HG03460 (cell line): ENCODE data around the gene SLC12A9.

Source experiments
- ATAC-seq: cut with Tn5 transposase; IDR thresholded peaks from one replicate; pipeline ENCODE4 v1.9.1; 2021; ENCODE audit not compliant: unreplicated experiment

The SLC12A9 gene

GRCh38 chr7:100860702-100861615 is 8.4 kb downstream of the SLC12A9 start:
- no peak for ATAC-seq

GRCh38 chr7:100861616-100861985 is 9.1 kb downstream of the SLC12A9 start:
- ATAC-seq = no peak

GRCh38 chr7:100863406-100863950 is 11.0 kb downstream of the SLC12A9 start:
- ATAC-seq = no peak

- ATAC-seq = no peak
Observed at GRCh38 chr7:100864263-100864845, 11.8 kb downstream of the SLC12A9 start.

- ATAC-seq = no peak
Observed at GRCh38 chr7:100865372-100865911, 12.9 kb downstream of the SLC12A9 start.

- no peak for ATAC-seq
Observed at GRCh38 chr7:100865938-100866728, 13.6 kb downstream of the SLC12A9 start.

GRCh38 chr7:100866729-100867039 is 14.2 kb downstream of the SLC12A9 start:
- ATAC-seq = no peak

- peak; percentile 42 for ATAC-seq
Observed at GRCh38 chr7:100867040-100867775, 14.7 kb downstream of the SLC12A9 start, which contains the start of gene TRIP6. Gene TRIP6 (plus strand): TSS chr7:100867387. CDS start chr7:100867498, 111 bp downstream.

- no peak for ATAC-seq
Observed at GRCh38 chr7:100867776-100868485, 15.4 kb downstream of the SLC12A9 start.

GRCh38 chr7:100873599-100874299 is 21.2 kb downstream of the SLC12A9 start:
- no peak for ATAC-seq

- no peak for ATAC-seq
Observed at GRCh38 chr7:100874300-100874576, 21.7 kb downstream of the SLC12A9 start.

GRCh38 chr7:100874577-100875355 is 22.3 kb downstream of the SLC12A9 start, which contains the start of gene SRRT:
Gene SRRT (plus strand): TSS chr7:100875103. CDS start chr7:100875591, 488 bp downstream.
- peak; percentile 90 for ATAC-seq

GRCh38 chr7:100875356-100875751 is 22.8 kb downstream of the SLC12A9 start:
- peak; percentile 26 for ATAC-seq

GRCh38 chr7:100878013-100878412 is 25.5 kb downstream of the SLC12A9 start:
- ATAC-seq = no peak

- no peak for ATAC-seq
Observed at GRCh38 chr7:100878685-100879084, 26.2 kb downstream of the SLC12A9 start.

- no peak for ATAC-seq
Observed at GRCh38 chr7:100879685-100880261, 27.3 kb downstream of the SLC12A9 start.

- no peak for ATAC-seq
Observed at GRCh38 chr7:100880645-100881044, 28.1 kb downstream of the SLC12A9 start.

GRCh38 chr7:100881136-100881535 is 28.6 kb downstream of the SLC12A9 start:
- ATAC-seq = no peak
